ENCODE measurements around the gene LILRA2. TPM values are rescaled to one million over a fixed set of nuclear protein-coding genes. Genes with fewer than 3 reads are reported as not detected.
"Not testable (repeated sequence)": the region's sequence is repeated elsewhere in the genome, so short reads cannot be mapped to it uniquely, and the experiment has no call there.

Gene LILRA2
- total RNA-seq, 1 experiment from 2014 or later: not detected

DNA sequence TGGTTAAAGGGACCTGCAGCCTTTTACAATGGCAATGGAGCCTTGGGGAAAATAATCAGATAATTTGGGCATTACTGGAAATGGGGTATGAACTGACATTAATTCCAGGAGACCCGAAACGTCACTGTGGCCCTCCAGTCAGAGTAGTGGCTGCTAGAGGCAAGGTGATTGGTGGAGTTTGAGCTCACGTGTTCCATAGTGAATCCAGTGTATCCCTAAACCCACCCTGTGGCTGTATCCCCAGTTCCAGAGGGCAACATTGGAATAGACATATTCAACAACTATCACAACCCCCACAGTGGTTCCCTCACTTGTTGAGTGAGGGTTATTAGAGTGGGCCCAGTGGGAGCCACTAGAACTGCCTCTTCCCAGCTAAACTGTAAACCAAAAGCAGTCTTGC lies 3.3 kb upstream of the LILRA2 start:
- DNase-seq (ENCODE audit: extremely low read depth, low read depth): no peak

DNA sequence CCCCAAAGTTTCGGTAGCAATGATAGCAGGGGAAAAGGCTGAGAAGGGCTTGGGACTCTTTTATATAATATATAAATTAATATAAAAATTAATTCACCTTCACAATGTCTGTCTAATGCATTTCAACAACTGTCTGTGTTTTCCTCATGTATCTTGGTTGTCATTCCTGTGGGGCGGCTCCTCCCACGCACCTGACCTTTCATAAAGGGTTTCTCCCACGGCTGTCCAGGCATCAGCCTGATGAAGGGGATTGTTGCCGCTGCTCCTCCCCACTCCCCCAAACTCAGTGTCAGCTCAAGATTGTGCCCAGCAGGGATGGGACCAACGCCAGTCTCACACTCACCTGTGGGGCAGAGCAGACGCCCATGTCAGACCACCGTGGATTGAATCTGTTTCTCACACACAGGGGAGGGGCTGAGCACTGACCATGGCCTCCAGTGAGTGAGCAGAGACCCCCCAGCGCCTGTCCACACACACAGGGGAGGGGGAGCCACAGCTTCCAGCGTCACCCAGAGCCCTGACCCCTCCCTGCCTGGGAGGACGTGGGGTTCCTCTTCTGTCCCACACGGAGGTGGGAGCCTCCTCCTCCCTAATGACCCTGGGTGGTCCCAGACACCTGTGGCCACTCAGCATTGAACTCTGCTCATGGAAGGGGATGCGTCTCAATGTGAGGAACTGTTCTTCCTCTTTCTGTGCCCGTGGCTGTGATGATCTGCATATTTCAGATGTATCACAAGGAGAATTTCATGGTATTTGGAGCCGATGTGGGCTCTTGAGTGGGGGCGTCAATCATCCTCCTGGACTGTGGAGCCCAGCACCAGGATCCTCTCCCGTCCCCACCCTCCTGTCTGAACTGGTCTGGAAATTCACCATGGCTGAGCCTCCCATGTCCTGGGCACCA lies 1.6 kb upstream of the LILRA2 start:
- not testable (repeated sequence) for DNase-seq (ENCODE audit: extremely low read depth, low read depth)

DNA sequence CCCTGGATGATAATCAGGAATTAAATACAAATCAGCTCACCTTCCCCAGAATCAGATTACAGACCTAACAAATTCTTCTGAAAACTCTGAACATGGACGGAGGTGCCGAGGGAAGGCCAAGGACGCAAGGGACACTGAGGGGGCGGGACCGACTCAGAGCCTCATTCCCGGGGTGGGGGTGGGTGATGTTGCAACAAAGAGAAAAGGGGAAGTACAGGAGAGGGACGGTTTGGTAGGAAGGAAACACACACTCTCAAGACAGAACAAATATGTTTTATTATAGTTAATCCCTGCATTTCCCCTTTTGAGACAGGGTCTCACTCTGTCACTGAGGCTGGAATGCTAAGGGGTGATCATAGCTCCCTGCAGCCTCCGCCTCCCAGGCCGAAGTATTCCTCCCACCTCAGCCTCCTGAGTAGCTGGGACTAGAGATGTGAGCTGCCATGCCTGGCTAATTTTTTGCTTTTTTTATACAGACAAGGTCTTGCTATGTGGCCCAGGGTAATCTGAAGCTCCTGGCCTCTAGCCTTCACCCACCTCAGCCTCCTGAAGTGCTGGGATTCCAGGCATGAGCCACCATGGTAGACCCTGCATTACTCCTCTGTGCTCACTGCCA lies 786 bp upstream of the LILRA2 start:
- DNase-seq (ENCODE audit: extremely low read depth, low read depth): no peak

DNA sequence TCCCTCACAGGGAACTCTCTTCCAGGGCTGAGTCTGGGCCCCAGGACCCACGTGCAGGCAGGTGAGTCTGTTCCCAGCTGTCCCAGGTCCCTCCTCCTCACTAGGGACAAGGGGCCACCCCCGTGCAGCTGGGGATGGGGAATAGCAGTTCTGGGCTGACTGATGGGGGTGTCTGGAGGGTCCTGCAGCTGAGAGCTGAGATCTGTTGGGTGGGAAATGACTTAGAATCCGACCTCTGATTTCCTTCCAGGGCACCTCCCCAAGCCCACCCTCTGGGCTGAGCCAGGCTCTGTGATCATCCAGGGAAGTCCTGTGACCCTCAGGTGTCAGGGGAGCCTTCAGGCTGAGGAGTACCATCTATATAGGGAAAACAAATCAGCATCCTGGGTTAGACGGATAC lies 461 bp downstream of the LILRA2 start:
- DNase-seq (ENCODE audit: extremely low read depth, low read depth): no peak

DNA sequence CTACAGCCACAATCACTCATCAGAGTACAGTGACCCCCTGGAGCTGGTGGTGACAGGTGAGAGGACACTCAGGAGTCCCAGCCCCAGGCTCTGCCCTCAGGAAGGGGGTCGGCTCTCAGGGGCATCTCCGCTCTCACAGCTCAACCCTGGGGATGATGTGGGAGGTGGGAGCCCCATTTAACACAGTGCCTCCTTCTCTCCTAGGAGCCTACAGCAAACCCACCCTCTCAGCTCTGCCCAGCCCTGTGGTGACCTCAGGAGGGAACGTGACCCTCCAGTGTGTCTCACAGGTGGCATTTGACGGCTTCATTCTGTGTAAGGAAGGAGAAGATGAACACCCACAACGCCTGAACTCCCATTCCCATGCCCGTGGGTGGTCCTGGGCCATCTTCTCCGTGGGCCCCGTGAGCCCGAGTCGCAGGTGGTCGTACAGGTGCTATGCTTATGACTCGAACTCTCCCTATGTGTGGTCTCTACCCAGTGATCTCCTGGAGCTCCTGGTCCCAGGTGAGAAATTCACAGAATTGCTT lies 1.0 kb downstream of the LILRA2 start:
- no peak for DNase-seq (ENCODE audit: extremely low read depth, low read depth)

DNA sequence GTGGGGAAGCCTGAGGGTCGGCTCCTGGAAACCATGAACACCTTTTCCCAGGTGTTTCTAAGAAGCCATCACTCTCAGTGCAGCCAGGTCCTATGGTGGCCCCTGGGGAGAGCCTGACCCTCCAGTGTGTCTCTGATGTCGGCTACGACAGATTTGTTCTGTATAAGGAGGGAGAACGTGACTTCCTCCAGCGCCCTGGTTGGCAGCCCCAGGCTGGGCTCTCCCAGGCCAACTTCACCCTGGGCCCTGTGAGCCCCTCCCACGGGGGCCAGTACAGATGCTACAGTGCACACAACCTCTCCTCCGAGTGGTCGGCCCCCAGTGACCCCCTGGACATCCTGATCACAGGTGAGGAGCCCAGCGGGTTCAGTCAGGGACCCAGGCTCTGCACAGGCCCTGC lies 1.6 kb downstream of the LILRA2 start:
- not testable (repeated sequence) for DNase-seq (ENCODE audit: extremely low read depth, low read depth)

DNA sequence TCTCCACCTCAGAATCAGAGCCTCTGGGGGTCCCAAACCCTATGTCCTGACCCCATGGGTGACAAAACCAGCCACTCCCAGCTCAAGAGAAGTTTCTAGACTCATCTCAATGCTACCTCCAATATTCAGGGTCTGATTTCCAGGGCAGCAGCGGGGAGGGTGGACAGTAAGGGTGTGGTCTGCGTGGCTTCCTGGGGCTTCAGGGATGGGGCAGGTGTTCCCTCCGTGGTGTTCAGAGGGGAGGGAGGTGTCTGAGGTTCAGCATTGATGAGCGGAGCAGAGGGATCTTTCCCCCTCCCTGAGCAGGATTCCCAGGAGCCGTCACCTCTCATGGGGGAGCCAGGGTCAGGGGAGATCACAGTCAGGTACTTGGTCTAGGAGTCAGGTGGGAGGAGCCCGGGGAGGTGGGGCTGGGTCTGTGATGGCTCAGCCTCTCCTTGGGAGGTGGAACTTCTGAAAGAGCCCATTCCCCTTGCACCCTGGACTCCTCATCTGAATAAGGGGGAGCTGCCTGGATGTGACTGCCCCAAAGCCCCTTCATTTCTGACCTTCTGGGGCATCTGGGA lies 2.9 kb downstream of the LILRA2 start:
- no peak for DNase-seq (ENCODE audit: extremely low read depth, low read depth)

DNA sequence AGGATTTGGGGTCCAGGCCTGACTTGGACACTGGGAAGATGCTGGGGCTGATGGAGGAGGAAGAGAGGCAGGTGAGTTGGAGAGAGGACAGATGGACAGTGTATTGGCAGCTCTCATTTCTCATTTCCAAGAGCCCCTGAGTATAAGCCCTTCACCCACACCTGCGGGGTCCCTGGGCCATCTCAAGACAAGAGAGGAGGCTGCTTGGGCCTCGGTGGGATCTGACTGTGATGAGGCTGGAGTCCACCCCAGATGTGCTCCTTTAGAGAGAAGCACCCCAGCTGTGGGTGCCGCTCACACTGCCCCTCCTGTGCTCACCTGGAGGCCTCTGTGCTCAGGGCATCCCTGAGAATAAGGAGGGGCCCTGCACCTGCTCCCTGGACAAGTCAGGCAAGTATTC lies 3.7 kb downstream of the LILRA2 start:
- DNase-seq (ENCODE audit: extremely low read depth, low read depth): no peak

DNA sequence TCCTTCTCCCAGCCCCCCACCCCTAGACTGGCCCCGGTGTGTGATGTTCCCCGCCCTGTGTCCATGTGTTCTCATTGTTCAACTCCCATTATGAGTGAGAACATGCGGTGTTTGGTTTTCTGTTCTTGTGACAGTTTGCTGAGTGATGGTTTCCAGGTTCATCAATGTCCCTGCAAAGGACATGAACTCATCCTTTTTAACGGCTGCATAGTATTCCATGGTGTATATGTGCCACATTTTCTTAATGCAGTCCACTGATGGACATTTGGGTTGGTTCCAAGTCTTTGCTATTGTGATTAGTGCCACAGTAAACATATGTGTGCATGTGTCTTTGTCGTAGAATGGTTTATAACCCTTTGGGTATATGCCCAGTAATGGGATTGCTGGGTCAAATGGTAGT lies 4.7 kb downstream of the LILRA2 start:
- DNase-seq (ENCODE audit: extremely low read depth, low read depth): not testable (repeated sequence)

DNA sequence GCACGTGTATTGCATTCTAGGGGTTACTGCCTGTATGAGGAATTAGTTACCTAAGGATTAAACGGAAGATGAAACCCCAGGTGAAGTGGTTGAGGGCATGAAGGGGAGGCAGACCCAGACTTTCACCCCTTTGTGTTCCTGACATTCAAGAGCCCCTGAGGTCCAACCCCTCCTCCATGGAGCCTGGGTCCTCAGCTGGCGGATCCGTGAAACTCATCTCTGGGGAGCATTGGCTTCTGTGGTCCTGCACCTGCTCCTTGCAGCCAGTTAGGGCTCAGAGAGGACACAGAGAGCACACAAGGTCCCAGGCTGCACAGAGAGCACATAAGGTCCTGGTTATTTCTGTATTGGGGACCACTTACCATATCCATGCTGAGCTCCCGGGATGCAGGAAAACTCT lies 12.8 kb downstream of the LILRA2 start:
- no peak for DNase-seq (ENCODE audit: extremely low read depth, low read depth)

DNA sequence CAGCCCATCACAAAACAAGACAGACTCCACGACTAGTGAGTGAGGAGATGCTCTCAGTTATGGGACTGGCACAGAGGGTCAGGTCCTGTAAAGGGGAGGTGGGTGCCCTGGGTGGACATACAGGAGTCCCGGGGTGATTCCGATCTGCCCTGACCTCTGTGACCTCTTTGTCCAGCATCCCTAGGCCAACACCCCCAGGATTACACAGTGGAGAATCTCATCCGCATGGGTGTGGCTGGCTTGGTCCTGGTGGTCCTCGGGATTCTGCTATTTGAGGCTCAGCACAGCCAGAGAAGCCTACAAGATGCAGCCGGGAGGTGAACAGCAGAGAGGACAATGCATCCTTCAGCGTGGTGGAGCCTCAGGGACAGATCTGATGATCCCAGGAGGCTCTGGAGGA lies 13.4 kb downstream of the LILRA2 start:
- no peak for DNase-seq (ENCODE audit: extremely low read depth, low read depth)

DNA sequence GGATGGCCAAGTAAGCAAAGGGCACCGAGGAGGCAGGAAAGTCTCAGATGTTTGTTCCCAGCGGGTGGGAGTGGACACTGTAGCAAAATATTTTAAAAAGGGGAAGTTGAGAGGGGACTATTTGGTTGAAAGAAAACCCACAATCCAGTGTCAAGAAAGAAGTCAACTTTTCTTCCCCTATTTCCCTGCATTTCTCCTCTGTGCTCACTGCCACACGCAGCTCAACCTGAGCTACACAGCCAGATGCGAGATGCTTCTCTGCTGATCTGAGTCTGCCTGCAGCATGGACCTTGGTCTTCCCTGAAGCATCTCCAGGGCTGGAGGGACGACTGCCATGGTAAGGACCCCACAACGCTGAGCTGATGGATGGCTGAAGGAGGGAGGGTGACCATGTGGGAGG lies 19.9 kb downstream of the LILRA2 start, which contains the start of gene LILRA1:
LILRA1 (plus strand) TSS at position 188 of the 400 bp plus-strand sequence. CDS start 613 bp downstream, outside the sequence.
- DNase-seq (ENCODE audit: extremely low read depth, low read depth): not testable (repeated sequence)

DNA sequence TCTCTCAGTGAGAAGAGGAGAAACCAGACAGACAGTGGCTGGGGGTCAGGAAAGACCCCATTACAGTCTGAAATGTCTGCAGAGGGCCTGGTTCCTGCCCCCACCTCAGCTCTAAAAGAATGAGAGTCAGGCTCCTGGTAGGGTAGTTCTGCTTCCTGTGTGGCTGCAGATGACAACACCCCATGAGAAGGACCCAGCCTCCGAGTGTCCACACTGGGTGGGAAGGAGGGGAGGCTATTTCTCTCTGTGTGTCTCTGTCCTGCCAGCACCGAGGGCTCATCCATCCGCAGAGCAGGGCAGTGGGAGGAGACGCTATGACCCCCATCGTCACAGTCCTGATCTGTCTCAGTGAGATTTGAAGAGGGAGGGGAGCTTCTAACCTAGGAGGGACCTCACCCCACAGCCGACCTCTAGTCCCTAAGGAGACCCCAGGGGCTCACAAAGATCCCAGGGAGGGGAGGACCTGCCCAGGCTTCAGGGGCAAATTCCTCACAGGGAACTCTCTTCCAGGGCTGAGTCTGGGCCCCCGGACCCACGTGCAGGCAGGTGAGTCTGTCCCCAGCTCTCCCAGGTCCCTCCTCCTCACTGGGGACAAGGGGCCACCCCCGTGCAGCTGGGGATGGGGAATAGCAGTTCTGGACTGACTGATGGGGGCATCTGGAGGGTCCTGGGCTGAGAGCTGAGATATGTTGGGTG lies 20.5 kb downstream of the LILRA2 start:
- DNase-seq (ENCODE audit: extremely low read depth, low read depth): not testable (repeated sequence)

DNA sequence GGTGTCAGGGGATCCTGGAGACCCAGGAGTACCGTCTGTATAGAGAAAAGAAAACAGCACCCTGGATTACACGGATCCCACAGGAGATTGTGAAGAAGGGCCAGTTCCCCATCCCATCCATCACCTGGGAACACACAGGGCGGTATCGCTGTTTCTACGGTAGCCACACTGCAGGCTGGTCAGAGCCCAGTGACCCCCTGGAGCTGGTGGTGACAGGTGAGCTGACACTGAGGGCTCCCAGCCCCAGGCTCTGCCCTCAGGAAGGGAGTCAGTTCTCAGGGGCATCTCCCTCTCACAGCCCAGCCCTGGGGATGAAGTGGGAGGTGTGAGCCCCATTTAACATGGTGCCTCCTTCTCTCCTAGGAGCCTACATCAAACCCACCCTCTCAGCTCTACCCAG lies 21.1 kb downstream of the LILRA2 start:
- DNase-seq (ENCODE audit: extremely low read depth, low read depth): no peak

DNA sequence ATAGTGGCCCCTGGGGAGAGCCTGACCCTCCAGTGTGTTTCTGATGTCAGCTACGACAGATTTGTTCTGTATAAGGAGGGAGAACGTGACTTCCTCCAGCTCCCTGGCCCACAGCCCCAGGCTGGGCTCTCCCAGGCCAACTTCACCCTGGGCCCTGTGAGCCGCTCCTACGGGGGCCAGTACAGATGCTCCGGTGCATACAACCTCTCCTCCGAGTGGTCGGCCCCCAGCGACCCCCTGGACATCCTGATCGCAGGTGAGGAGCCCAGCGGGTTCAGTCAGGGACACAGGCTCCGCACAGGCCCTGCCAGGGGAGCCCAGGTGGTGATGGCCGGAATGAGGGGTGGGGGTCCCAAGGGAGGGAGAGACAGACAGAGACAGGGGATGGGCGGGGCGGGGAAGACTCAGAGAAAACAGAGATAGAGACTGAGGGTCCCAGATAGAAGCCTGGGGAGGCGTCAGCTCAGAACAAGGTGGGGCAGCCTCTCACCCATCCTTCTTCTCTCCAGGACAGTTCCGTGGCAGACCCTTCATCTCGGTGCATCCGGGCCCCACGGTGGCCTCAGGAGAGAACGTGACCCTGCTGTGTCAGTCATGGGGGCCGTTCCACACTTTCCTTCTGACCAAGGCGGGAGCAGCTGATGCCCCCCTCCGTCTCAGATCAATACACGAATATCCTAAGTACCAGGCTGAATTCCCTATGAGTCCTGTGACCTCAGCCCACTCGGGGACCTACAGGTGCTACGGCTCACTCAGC lies 22.3 kb downstream of the LILRA2 start:
- DNase-seq (ENCODE audit: extremely low read depth, low read depth): not testable (repeated sequence)

DNA sequence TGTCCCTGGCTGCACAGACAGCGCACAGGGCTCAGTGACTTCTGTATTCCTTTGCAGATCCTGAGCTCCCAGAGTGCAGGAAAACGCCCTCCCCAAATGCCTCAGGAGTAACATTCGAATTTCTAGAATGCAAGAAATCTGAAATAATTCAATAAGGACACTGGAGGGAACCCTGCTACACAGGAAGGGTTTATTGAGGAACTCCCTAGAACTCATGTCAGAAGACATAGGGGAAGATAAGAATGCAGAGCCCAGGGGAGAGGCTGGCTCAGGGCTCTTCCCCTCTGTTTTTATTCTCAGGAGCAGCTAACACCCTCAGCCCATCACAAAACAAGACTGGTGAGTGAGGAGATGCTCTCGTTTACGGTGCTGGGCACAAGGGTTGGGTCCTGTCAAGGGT lies 26.6 kb downstream of the LILRA2 start:
- no peak for DNase-seq (ENCODE audit: extremely low read depth, low read depth)

DNA sequence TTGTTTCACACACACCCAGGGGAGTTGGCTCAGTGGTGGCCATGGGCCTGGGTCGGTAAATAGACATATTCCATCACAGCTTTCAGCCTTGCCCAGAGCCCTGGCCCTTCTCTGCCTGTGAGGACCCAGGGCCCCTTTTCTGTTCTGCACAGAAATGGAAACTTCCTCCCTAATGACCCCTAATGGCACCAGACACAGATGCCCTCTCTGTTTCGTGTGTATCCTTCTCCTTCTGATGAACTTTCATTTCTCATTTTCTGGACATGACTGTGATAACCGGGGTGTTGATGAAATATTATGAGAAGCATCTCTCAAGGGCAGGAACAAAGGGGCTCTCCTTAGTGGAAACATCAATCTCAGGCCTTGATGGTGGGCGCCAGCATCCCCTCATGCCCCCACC lies 32.6 kb downstream of the LILRA2 start:
- no peak for DNase-seq (ENCODE audit: extremely low read depth, low read depth)

DNA sequence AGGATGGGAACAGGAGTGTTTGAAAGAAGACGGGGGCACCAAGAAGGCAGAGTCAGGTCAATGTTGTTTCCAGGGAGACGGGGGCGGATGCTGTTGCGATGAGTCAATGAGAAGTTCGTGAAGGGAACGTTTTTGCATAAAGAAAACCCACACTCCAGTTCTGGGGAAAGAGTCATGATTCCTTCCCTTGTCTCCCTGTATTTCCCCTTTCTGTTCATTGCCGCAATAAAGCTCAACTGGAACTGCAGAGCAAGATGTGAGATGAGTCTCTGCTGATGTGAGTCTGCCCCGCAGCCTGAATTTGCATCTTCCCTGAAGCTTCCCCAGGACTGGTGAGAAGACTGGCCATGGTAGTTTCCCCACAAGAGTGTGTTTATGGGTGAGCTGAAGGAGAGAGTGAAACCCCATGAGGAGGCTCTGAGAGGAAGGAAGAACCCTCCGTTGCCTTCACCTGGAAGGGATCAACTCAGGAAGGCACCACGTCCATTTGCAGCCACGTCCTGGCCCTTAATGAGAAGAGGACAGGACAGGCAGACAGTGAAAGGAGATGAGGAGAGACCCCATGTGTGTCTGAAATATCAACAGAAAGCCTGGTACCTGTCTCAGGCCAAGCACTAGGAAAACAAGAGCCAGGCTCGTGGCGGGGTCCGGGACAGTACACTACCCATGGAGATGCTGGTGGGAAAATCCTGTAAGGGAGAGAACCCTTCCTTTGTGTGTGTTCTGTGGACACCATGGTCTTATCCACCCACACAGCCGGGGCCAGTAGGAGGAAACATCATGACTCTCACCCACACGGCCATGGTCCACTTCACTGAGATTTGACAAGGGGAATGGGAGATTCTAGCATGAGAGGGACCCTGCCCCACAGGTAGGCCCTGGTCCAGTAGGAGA lies 33.5 kb downstream of the LILRA2 start:
- DNase-seq (ENCODE audit: extremely low read depth, low read depth): no peak

DNA sequence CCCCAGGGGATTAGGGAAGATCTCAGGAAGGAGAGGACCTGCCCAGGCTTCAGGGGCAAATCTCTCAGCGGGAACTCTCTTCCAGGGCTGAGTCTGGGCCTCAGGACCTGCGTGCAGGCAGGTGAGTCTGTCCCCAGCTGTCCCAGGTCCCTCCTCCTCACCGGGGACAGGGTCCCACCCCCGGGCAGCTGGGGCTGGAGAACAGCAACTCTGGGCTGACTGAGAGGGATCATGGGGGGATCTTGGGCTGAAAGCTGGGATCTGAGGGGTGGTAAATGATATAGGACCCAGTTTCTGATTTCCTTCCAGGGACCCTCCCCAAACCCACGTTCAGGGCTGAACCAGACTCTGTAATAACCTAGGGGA lies 34.2 kb downstream of the LILRA2 start:
- no peak for DNase-seq (ENCODE audit: extremely low read depth, low read depth)
